Measurements from ENCODE around the gene TDP2. TPM values are rescaled to one million over a fixed set of nuclear protein-coding genes. Genes with fewer than 3 reads are reported as not detected.

The TDP2 gene
- total and polyA plus RNA-seq, 9 donors: 22.4 to 31.0 (median 26.7) TPM

GRCh38 chr6:24708612-24709011 is 41.9 kb upstream of the TDP2 start:
- TF ChIP-seq POLR2A (IDR thresholded peaks at IDR 0.05) (no peak), CTCF (IDR thresholded peaks at IDR 0.05) (no peak), EP300 (IDR thresholded peaks at IDR 0.05) (no peak)
- Histone ChIP-seq H3K27me3 (no peaks in the 10 kb centered on the region), H3K27ac (no peak overlapping the region), H3K36me3 (no peaks in the 10 kb centered on the region), H3K4me3 (no peak overlapping the region), H3K9me3 (no peaks in the 10 kb centered on the region), H3K4me1 (ENCODE audit: insufficient read depth) (peaks cover 4% of the 10 kb centered on the region)
- intact Hi-C loops (cut with DNase I): no loop called here
- no peak for DNase-seq
- WGBS, 3 donors: 64 to 76% (median 69%) methylated on average over 3 of the region's 3 CpGs

GRCh38 chr6:24704468-24704867 is 37.8 kb upstream of the TDP2 start:
- H3K27me3 ChIP-seq: no peaks in the 10 kb centered on the region
- H3K4me1 ChIP-seq (ENCODE audit: insufficient read depth): no peaks in the 10 kb centered on the region
- TF ChIP-seq POLR2A (IDR thresholded peaks at IDR 0.05) (no peak), CTCF (IDR thresholded peaks at IDR 0.05) (no peak), EP300 (IDR thresholded peaks at IDR 0.05) (no peak)
- H3K27ac ChIP-seq: no peak overlapping the region
- H3K4me3 ChIP-seq: no peak overlapping the region
- H3K9me3 ChIP-seq: no peaks in the 10 kb centered on the region
- no peaks in the 10 kb centered on the region for H3K36me3 ChIP-seq
- no peak for DNase-seq
- intact Hi-C loops (cut with DNase I): no loop called here

- no peaks in the 10 kb centered on the region for H3K4me1 ChIP-seq (ENCODE audit: insufficient read depth)
- no peaks in the 10 kb centered on the region for H3K36me3 ChIP-seq
- H3K27ac ChIP-seq: no peak overlapping the region
- no peak for TF ChIP-seq POLR2A (IDR thresholded peaks at IDR 0.05)
- TF ChIP-seq CTCF (IDR thresholded peaks at IDR 0.05): no peak
- TF ChIP-seq EP300 (IDR thresholded peaks at IDR 0.05): no peak
- no peak for DNase-seq
- no peaks in the 10 kb centered on the region for H3K9me3 ChIP-seq
- no peaks in the 10 kb centered on the region for H3K27me3 ChIP-seq
- intact Hi-C loops (cut with DNase I): no loop called here
- no peak overlapping the region for H3K4me3 ChIP-seq
- WGBS, 3 donors: 75 to 85% (median 78%) methylated on average over 4 of the region's 4 CpGs
Measured at GRCh38 chr6:24702720-24703282, 36.1 kb upstream of the TDP2 start.

- 63 to 67% (median 65%) methylated on average over 3 of the region's 3 CpGs for WGBS, 3 donors
- Histone ChIP-seq H3K27me3 (no peaks in the 10 kb centered on the region), H3K4me1 (ENCODE audit: insufficient read depth) (no peaks in the 10 kb centered on the region), H3K36me3 (no peaks in the 10 kb centered on the region), H3K9me3 (no peaks in the 10 kb centered on the region), H3K4me3 (no peak overlapping the region), H3K27ac (no peak overlapping the region)
- intact Hi-C loops (cut with DNase I): loop anchor here in 3 of 4 donors (10.0 kb wide), 2 partner anchors 105 to 115 kb away; no protein-coding TSS in a partner anchor
- TF ChIP-seq POLR2A (IDR thresholded peaks at IDR 0.05) (no peak), EP300 (IDR thresholded peaks at IDR 0.05) (no peak), CTCF (IDR thresholded peaks at IDR 0.05) (no peak)
- DNase-seq: no peak
Measured at GRCh38 chr6:24699521-24700359, 33.0 kb upstream of the TDP2 start.
